ENCODE data around the gene RHOF. TPM values are rescaled to one million over a fixed set of nuclear protein-coding genes. Genes with fewer than 3 reads are reported as not detected.

Gene RHOF
- total RNA-seq, 3 donors from 2014 or later = 45.5 to 86.7 (median 83.2) TPM

- Histone ChIP-seq H3K4me3 (no peak overlapping the region), H3K9me3 (no peaks in the 10 kb centered on the region), H3K36me3 (ENCODE audit: low read depth) (peaks cover 8% of the 10 kb centered on the region), H3K4me1 (ENCODE audit: low read depth) (no peaks in the 10 kb centered on the region)
- no peak for ATAC-seq
- DNase-seq = no peak
- intact Hi-C loops (cut with DNase I, micrococcal nuclease) = no loop called here
- no peak for TF ChIP-seq CTCF (IDR thresholded peaks at IDR 0.05)
Observed at GRCh38 chr12:121828306-121828705, 34.8 kb upstream of the RHOF start.

GRCh38 chr12:121827351-121828099 is 34.0 kb upstream of the RHOF start:
- no peak for ATAC-seq
- intact Hi-C loops (cut with DNase I, micrococcal nuclease) = no loop called here
- no peak for TF ChIP-seq CTCF (IDR thresholded peaks at IDR 0.05)

GRCh38 chr12:121826318-121827150 is 33.0 kb upstream of the RHOF start:
- no peak for TF ChIP-seq CTCF (IDR thresholded peaks at IDR 0.05)
- Histone ChIP-seq H3K4me1 (ENCODE audit: low read depth) (no peaks in the 10 kb centered on the region), H3K9me3 (no peaks in the 10 kb centered on the region), H3K4me3 (no peak overlapping the region), H3K36me3 (ENCODE audit: low read depth) (peaks cover 8% of the 10 kb centered on the region)
- peak in 1 of 3 donors; percentile 41 for DNase-seq
- no peak for ATAC-seq
- intact Hi-C loops (cut with DNase I, micrococcal nuclease) = no loop called here

More at GRCh38 chr12:121827351-121828099, 34.0 kb upstream of the RHOF start:
- H3K4me3 ChIP-seq = no peak overlapping the region
- DNase-seq = peak in 1 of 3 donors; percentile 2
- peaks cover 8% of the 10 kb centered on the region for H3K36me3 ChIP-seq (ENCODE audit: low read depth)
- no peaks in the 10 kb centered on the region for H3K4me1 ChIP-seq (ENCODE audit: low read depth)
- H3K9me3 ChIP-seq = no peaks in the 10 kb centered on the region

GRCh38 chr12:121825041-121825523 is 31.6 kb upstream of the RHOF start:
- intact Hi-C loops (cut with DNase I, micrococcal nuclease) = no loop called here
- Histone ChIP-seq H3K36me3 (ENCODE audit: low read depth) (peaks cover 16% of the 10 kb centered on the region), H3K9me3 (no peaks in the 10 kb centered on the region), H3K4me1 (ENCODE audit: low read depth) (no peaks in the 10 kb centered on the region), H3K4me3 (no peak overlapping the region)
- DNase-seq (peak in 1 of 3 donors; percentile 48), ATAC-seq (no peak)
- no peak for TF ChIP-seq CTCF (IDR thresholded peaks at IDR 0.05)

- DNase-seq (peak in 1 of 3 donors; percentile 25), ATAC-seq (no peak)
- Histone ChIP-seq H3K36me3 (ENCODE audit: low read depth) (peaks cover 24% of the 10 kb centered on the region), H3K4me1 (ENCODE audit: low read depth) (no peaks in the 10 kb centered on the region), H3K4me3 (no peak overlapping the region), H3K9me3 (no peaks in the 10 kb centered on the region)
- no peak for TF ChIP-seq CTCF (IDR thresholded peaks at IDR 0.05)
- intact Hi-C loops (cut with DNase I, micrococcal nuclease) = no loop called here
Observed at GRCh38 chr12:121823727-121824115, 30.2 kb upstream of the RHOF start.

Data from mucosa of descending colon (tissue), 3 donors.